Left renal pelvis (tissue), 4 donors: ENCODE results near the gene PSME3IP1. TPM values are rescaled to one million over a fixed set of nuclear protein-coding genes. Genes with fewer than 3 reads are reported as not detected.
"Not testable (repeated sequence)": the region's sequence is repeated elsewhere in the genome, so short reads cannot be mapped to it uniquely, and the experiment has no call there.

Experiments used
- DNase-seq, 4 donors: peaks; one replicate each; pipeline ENCODE4 v3.0.0-alpha.2; 2013; ENCODE audit warnings: low read depth in 4 of 4, low spot score in 3 of 4
- polyA plus RNA-seq, 4 donors: library from polyadenylated mRNA; unstranded; fragments of 120-200 nt; gene quantifications; one replicate each; pipeline ENCODE4 v1.2.1, GENCODE V29; 2013; ENCODE audit not compliant: insufficient read length in 4 of 4

PSME3IP1 gene
- polyA plus RNA-seq, 4 donors, result 78.3 to 124 (median 120) TPM

DNA sequence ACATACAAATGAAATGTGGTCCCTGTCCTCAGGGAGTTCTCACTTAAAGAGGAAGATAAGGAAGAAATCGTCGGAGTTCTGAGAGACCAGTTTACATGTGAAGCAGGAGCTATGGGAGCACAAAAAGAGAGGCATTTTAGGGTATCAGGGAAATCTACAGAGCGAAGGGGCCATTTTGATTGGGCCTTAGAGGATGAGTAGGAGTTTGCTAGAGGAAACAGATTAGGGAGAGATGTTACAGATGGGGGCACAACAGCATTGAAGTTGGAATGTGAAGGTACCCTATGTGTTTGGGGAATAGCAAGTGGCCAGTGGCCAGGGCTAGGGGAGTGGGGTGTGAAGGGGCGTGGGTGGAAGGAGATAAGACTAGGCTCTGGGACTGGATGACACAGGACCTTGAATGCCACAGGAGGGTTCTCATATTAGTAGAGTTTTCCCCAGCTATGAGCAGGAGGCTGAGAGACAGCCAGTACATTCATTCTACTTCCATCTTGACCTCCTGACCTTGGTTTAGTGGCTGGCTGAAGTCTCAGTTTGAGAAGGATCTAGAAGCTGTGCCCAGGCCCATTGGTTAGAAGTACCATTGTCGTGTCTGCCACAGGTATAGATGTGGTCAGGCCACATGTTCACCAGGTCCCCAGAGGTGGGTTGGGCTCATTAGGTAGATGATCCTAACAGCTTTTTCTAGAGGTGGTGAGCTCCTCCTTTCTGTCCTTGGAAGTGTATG lies 58.6 kb downstream of the PSME3IP1 start:
- no peak for DNase-seq

- DNase-seq, result no peak
Observed at GRCh38 chr16:57126411-57126810, 59.4 kb downstream of the PSME3IP1 start.

DNA sequence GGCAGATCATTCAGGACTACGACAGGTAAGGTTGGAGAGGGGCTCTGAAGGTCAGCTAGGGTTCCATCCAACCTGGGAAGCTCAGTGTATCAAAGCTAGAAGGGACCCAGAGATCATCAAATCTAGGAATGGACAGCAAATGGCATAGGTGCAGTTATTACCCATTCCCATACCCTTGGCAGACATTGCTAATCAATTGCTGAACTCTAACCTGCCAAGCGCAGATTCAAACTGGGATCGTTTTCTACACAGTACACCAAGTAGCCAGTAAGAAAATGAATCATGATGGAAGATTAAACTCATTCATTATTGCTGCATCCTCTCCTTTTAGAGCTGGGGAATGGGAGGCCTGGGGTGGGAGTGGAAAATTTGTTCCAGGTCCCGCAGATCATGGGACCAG lies 59.9 kb downstream of the PSME3IP1 start:
- DNase-seq, result no peak

- no peak for DNase-seq
Observed at GRCh38 chr16:57125376-57125775, 60.5 kb downstream of the PSME3IP1 start.

GRCh38 chr16:57123974-57124674 lies 61.7 kb downstream of the PSME3IP1 start:
- DNase-seq, result no peak

- no peak for DNase-seq
Observed at GRCh38 chr16:57123216-57123973, 62.4 kb downstream of the PSME3IP1 start.

DNA sequence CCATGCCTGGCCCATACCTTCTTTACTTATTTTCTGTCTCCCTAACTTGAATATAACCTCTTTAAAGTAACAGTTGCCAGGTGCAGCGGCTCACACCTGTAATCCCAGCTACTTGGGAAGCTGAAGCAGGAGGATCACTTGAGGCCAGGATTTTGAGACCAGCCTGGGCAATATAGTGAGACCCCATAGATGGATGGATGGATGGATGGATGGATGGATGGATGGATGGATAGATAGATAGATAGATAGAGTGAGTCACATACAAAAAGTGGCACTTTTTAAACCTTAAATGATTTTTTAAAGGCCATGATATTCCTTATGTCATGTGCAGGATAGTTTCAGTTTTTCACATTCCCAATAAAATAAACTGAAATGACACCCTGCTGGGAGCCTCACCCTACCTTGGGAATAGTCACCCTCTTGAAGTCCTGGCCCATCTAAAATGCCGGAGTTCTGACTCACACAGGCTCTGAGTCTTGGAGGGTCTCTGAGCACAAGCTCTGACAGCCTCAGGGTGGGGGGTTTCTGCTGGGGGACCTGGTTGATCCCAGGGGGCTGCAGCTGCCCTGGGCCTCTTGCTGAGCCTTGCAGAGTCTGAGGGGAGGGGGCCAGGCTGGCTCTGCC lies 67.3 kb downstream of the PSME3IP1 start:
- no peak for DNase-seq

DNA sequence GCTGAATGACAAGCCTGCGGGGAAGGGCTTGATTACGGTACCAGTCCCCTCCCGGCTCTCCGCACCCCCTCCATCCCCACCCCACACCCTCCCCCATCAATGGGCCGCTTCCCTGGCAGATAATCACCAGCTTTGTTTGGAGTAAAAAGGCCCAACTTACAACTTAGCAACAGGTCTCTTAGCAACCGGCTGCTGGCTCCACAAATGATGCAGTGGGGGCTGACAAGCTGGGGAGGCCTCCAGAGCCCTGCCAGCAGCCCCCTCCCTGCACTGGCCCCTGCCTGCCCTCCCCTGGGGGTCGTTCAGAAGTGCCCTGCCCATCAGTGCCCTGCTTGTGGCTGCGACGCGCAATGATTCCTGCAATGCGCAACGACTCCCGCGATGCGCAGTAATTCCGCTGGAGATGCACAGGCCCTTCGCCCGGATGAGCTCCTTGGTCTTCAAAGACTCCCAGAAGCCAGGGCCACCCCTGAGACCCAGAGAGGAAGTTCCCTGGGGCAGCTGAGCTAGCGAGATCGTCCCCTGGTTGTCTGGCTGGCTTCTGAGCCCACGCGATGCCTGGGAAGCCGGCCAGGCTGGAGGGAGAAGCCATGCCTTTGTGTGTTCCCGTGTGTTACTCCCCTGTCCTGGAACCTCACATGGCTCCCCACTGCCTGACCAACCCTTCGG lies 70.2 kb downstream of the PSME3IP1 start:
- DNase-seq, result peak in 1 of 4 donors; percentile 33

DNA sequence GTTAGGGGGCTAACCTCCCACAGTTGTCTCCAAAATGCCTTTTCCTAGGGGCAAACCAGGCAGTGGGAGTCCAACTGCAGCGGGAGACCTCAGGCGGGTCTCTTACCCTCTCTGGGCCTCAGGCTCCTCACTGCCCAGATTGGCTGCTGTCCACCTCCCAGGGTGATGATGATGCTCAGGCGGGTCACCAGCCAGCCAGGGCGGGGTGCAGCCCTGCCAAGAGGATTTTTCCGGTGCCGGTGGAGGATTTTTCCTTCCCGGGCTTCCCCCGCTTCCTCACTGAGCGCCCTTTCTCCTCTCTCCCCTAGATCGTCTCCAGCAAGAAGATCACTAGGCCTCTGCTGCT lies 70.7 kb downstream of the PSME3IP1 start:
- no peak for DNase-seq

GRCh38 chr16:57113664-57114063 lies 72.2 kb downstream of the PSME3IP1 start:
- no peak for DNase-seq

GRCh38 chr16:57113042-57113453 lies 72.8 kb downstream of the PSME3IP1 start:
- DNase-seq, result no peak

DNA sequence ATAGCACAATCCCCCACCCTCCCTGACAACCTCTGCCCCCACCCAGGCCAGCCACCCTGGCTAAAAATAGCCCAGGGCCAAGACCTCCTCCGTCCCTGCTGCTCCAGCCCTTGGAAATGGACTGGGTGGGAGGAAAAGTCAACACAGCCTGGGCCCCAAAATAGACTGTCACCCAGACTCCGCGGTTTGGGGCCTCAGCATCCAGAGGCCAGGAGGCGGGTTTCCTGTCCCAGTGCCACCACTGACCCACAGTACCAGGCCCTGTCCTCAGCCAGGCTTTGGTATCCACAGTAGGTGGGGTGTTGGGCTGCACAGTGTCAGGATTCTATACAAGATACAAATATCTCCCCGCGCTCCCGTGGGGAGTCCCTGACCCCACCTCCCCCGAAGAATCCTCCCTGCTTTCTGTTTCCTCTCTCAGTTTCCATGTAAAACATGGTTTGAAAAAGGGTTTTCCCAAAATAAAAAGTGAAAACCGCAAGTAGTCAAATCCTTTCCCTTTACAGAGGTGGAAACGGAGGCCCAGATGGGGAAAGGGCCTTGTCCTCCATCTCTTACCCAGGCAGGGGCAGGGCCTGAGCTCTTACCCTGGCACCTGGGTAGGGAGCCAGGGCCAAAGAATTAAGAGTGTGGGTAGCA lies 73.3 kb downstream of the PSME3IP1 start:
- no peak for DNase-seq

DNA sequence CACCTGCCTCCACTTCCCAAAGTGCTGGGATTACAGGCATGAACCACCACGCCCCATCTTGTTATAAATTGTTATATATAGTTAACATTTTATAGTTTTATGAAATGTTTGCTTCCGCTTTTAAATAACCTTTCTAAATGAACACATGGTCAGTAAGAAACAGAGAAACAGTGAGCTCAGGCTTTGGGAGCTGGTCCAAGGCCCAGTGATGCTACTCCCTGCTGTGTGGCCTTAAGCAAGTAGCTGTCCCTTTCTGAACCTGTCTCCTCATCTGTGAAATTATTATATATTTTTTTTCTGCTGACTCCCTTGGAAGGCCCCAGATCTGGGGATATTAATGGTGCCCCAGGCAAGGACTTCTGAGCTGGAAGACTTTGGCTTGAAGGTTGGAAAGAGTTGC lies 74.4 kb downstream of the PSME3IP1 start:
- DNase-seq, result no peak

DNA sequence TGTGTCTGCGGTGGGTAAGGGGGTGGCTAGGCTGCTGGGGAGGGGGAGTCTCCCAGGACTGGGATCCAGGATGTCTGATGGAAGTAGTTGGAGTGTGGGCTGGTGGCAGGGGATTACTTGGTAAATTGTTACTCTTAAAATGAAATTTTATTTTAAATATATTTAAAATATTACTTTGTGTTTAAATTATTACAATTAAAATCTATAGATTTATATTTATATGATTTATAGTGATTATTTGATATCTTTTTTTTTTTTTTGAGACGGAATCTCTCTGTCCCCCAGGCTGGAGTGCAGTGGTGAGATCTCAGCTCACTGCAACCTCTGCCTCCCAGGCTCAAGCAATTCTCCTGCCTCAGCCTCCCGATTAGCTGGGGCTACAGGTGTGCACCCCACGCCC lies 74.9 kb downstream of the PSME3IP1 start:
- no peak for DNase-seq

GRCh38 chr16:57109259-57110105 lies 76.4 kb downstream of the PSME3IP1 start:
- not testable (repeated sequence) for DNase-seq

DNA sequence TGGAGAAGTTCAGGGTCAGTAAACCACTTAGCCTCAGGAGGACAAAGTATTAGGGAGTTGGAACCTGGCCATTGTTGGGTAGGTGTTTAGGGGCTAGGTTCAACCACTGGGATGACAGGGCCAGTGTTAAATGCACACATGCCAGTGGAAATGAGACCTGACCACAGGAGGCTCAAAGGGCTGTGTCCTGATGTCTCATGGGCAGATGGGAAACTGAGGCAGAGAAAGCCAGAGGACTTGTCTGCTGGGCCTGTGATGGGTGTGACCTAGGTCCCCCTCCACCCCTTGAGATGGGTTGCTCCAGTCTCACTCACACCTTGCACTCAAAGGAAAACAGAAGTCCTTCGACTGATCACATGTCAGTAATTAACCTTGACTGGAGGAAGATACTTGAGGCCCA lies 77.4 kb downstream of the PSME3IP1 start:
- DNase-seq, result no peak

DNA sequence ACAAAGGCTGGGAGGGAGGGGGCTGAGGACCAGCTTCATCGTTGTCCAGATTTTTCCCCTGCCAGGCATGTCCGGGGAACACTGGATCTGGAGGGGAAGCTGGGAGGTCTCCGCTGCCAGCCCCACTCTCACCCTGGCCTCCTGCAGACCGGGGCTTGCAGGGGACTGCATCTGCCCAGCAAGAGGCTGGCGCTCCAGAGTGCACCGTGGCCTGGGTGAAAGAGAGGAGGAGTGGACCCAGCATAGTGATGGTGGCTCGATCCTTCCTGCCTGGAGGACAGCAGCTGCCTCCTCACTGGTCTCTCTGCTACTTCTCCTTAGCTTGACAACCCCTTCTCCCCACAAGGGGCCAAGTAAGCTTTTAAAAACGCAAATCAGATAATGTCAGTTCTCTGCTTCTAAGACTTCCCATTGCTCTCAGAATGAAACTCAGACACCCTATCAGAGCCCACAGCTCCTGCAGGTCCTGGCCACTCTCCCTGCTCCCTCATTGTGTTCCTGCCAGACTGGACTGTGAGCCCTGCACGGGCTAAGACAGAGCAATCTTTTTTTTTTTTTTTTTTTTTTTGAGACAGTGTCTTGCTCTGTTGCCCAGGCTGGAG lies 78.4 kb downstream of the PSME3IP1 start:
- no peak for DNase-seq

DNA sequence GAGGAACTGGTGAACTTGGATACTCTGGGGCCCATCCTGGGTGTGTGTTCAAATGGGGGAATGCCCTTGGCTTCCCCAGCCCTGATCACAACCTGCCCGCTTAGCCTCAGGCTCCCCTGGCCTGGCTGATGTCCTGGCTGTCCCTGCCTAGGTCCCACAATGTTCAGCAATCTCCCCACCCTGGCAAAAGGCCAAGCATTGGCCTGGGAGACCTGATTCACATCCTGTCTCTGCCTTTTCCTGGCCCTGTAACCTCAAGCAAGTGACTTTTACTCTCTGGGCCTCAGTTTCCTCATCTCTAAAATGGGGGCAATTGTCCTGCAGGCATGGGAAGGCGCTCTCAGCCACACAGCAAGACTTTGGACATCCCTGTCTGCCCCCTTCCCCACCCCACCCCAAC lies 79.1 kb downstream of the PSME3IP1 start:
- DNase-seq, result no peak

DNA sequence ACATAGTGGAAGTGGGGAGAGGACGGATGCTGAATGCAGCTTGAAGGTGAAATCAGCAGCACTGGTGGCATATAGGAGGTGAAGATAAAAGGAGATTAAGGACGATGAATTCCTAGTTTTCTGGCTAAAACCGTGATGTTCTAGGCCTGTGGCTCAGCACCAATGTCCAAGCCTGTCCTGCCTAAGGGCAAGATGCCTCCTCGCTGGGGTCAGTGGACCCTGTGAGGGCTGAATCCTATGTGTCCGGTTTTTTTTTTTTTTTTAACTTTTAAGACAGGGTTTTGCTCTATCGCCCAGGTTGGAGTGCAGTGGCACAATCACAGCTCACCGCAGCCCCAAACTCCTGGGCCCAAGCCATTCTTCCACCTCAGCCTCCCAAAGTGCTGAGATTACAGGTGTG lies 80.7 kb downstream of the PSME3IP1 start:
- no peak for DNase-seq
